IPS-15b (cell line): ENCODE measurements around the gene ALOX12.
"Not testable (repeated sequence)": the region's sequence is repeated elsewhere in the genome, so short reads cannot be mapped to it uniquely, and the experiment has no call there.

Experiments
- H3K27me3 ChIP-seq: one replicate; pipeline ENCODE4 v1.6.1; 2013; ENCODE audit warnings: low read length; ENCODE audit not compliant: control insufficient read depth, insufficient read depth
- H3K36me3 ChIP-seq: one replicate; pipeline ENCODE4 v1.6.1; 2013; ENCODE audit warnings: low read length; ENCODE audit not compliant: control insufficient read depth, insufficient read depth
- H3K4me1 ChIP-seq: one replicate; pipeline ENCODE4 v1.6.1; 2013; ENCODE audit warnings: mild to moderate bottlenecking, low read length; ENCODE audit not compliant: control insufficient read depth, insufficient read depth
- H3K4me3 ChIP-seq: one replicate; pipeline ENCODE4 v1.5.1; 2013; ENCODE audit warnings: low read depth, low read length
- H3K9ac ChIP-seq: one replicate; pipeline ENCODE4 v1.6.1; 2013; ENCODE audit warnings: low read depth, mild to moderate bottlenecking, low read length
- H3K9me3 ChIP-seq: one replicate; pipeline ENCODE4 v1.6.1; 2013; ENCODE audit warnings: mild to moderate bottlenecking, low read length; ENCODE audit not compliant: control insufficient read depth, insufficient read depth

The ALOX12 gene, protein sequence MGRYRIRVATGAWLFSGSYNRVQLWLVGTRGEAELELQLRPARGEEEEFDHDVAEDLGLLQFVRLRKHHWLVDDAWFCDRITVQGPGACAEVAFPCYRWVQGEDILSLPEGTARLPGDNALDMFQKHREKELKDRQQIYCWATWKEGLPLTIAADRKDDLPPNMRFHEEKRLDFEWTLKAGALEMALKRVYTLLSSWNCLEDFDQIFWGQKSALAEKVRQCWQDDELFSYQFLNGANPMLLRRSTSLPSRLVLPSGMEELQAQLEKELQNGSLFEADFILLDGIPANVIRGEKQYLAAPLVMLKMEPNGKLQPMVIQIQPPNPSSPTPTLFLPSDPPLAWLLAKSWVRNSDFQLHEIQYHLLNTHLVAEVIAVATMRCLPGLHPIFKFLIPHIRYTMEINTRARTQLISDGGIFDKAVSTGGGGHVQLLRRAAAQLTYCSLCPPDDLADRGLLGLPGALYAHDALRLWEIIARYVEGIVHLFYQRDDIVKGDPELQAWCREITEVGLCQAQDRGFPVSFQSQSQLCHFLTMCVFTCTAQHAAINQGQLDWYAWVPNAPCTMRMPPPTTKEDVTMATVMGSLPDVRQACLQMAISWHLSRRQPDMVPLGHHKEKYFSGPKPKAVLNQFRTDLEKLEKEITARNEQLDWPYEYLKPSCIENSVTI

DNA sequence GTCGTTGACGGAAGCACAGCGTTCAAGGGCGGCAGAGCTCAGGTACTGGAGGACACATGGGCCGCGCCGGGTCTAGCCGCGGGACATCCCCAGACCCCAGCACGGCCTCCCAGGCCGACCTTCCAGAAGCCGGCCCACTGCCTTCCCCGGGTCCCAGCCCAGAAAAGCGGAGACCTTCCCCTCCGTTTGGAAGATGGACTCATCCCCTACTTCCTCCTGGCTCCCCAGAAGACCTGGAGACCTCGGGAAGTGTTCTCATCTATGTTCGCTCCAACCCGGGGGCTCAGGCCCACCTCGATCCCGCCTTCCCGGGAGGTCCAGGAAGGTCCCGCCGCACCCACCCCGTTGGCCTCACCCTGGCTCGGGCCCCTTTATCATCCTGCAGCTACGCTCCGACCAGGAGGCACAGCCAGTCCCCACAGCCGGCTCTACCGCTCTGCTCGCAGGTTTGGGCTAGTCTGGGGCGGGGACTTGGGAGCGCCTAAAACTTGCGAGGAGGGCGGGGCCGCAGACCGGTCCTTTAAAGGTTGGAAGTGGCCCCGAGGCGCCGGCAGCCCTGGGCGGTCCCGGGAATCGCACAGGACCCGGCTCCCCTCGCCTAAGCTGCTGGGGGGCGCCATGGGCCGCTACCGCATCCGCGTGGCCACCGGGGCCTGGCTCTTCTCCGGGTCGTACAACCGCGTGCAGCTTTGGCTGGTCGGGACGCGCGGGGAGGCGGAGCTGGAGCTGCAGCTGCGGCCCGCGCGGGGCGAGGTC lies at the start of gene ALOX12:
Gene ALOX12 (plus strand): TSS at position 550 of the 756 bp plus-strand sequence. CDS start 69 bp downstream, at position 619.
- no peak within 1 kb of the TSS for H3K9ac ChIP-seq
- H3K27me3 ChIP-seq, result peaks cover 34% of the 10 kb centered on the region
- H3K4me1 ChIP-seq, result peaks cover 3% of the 10 kb centered on the region
- H3K9me3 ChIP-seq, result no peaks in the 10 kb centered on the region
- H3K36me3 ChIP-seq, result peaks cover 13% of the 10 kb centered on the region
- peak within 1 kb of the TSS; percentile 63 for H3K4me3 ChIP-seq

DNA sequence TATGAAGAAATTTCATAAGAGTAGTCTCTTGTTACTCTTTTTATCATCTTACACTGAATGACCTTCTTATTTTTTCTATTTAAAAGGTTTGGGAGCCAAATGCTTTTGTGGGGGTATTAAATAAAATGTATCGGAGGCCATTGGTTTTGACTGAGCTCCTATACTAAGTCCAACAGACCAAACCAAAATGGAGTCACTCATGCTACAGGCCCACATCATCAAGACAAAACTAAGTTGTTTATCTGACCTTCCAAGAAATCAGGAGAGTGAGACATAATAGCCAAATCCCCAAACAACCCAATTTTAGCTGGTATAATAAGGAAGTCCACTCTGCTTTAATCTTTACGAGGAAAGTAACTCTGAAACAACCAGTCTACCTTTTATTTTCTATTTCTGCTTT lies 48.1 kb upstream of the ALOX12 start:
- no peaks in the 10 kb centered on the region for H3K36me3 ChIP-seq
- no peak overlapping the region for H3K4me3 ChIP-seq
- H3K4me1 ChIP-seq, result no peaks in the 10 kb centered on the region
- H3K27me3 ChIP-seq, result no peaks in the 10 kb centered on the region
- H3K9me3 ChIP-seq, result no peaks in the 10 kb centered on the region
- no peak overlapping the region for H3K9ac ChIP-seq

DNA sequence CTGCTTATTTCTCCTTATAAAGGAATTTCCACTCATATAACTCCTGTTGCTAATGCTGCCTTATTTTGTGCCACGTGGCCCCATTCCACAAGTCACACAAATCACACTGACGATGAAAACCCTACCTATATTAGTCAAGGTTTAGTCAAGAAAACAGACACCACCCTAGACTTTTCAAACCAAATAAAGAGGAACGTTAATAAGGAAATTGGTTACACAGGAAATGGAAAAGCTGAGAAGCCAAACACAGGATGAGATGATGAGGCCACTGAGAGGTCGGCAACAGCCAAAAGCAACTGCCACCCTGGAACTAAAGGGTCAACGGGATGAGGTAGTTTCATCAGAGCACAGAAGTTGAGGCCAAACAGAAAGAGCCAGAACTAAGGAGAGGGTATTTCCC lies 47.3 kb upstream of the ALOX12 start:
- Histone ChIP-seq H3K4me1 (no peaks in the 10 kb centered on the region), H3K36me3 (no peaks in the 10 kb centered on the region), H3K27me3 (no peaks in the 10 kb centered on the region), H3K4me3 (no peak overlapping the region), H3K9me3 (no peaks in the 10 kb centered on the region), H3K9ac (no peak overlapping the region)

DNA sequence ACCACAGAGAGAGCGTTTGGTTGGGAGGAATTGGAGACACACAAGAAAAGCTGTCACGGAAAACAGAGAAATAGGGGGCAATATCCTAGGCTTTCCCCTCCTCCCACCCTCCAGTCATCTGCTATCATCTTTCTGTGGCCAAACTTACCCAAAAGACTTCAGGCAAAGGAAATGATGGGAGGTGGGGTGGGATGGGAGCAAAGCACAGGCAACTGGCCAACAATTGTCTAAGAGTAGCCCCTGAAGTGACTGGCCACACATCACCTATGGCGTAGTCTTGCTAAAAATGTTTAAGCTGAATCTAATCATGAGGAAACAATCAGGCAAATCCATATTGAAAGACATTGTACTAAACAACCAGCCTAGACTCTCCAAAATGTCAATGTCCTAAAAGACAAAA lies 46.9 kb upstream of the ALOX12 start:
- Histone ChIP-seq H3K9ac (no peak overlapping the region), H3K36me3 (no peaks in the 10 kb centered on the region), H3K4me3 (no peak overlapping the region), H3K4me1 (no peaks in the 10 kb centered on the region), H3K27me3 (no peaks in the 10 kb centered on the region), H3K9me3 (no peaks in the 10 kb centered on the region)

DNA sequence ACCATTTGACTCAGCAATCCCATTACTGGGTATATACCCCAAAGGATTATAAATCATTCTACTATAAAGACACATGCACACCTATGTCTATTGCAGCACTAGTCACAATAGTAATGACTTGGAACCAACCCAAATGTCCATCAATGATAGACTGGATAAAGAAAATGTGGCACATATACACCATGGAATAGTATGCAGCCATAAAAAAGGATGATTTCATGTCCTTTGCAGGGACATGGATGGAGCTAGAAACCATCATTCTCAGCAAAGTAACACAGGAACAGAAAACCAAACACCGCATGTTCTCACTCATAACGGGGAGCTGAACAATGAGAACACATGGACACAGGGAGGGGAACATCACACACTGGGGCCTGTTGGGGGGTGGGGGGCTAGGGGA lies 44.9 kb upstream of the ALOX12 start:
- H3K4me3 ChIP-seq, H3K36me3 ChIP-seq, H3K4me1 ChIP-seq, H3K27me3 ChIP-seq, H3K9ac ChIP-seq, H3K9me3 ChIP-seq: not testable (repeated sequence)

DNA sequence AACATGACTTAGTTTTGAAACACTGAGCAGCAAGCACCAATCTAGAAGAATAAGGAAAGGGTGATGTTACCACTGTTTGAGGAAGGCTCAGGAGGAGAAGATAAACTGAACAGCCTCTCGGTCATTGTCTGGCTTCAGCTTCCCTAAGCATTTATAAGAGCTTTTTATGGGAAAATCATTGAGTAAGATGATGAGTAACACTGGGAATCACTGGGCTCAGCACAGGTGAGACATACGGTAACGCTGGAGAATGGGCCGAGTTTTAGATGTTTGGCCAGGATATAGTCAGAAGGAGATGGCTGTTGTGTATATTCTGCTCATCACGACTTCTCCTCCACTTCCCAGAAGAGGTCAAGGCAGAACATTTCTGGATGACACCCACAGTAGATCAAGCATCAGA lies 42.2 kb upstream of the ALOX12 start:
- Histone ChIP-seq H3K4me3 (no peak overlapping the region), H3K4me1 (no peaks in the 10 kb centered on the region), H3K27me3 (no peaks in the 10 kb centered on the region), H3K36me3 (no peaks in the 10 kb centered on the region), H3K9ac (no peak overlapping the region), H3K9me3 (no peaks in the 10 kb centered on the region)

DNA sequence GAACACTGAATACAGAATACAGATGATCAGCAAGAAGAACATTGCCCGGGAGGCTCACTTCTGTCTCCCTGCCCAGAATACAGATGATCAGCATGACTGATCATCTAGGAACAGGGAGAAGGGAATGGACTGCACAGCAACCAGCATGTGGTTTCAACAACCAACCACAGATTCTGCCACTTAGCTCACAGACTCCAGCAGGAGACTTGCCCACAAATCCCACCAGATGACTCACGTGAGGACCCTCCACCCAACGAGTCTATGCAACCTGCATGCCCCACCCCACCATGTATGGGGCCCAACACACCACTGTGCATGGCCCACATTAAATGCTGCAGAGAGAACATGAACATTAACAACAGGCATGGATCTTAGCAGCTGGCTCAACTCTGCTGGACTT lies 36.1 kb upstream of the ALOX12 start:
- no peaks in the 10 kb centered on the region for H3K9me3 ChIP-seq
- H3K36me3 ChIP-seq, result no peaks in the 10 kb centered on the region
- H3K27me3 ChIP-seq, result no peaks in the 10 kb centered on the region
- H3K4me3 ChIP-seq, result no peak overlapping the region
- no peaks in the 10 kb centered on the region for H3K4me1 ChIP-seq
- no peak overlapping the region for H3K9ac ChIP-seq

DNA sequence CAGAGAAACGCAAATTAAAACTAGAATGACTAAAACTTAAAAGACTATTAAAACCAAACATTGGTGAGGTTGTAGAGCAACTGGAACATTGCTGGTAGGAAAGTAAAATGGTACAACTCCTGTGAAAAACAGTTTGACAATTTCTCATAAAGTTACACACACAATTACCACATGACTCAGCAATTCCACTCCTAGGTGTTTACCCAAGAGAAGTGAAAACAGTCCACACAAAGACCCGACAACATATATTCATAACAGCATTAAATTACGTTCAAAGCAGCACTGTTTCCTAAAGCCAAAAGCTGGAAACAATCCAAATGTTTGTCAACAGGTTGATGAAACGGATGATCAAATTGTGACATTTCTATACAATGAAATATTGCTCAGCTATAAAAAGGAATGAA lies 26.5 kb upstream of the ALOX12 start:
- Histone ChIP-seq H3K4me3 (no peak overlapping the region), H3K9ac (no peak overlapping the region), H3K36me3 (no peaks in the 10 kb centered on the region), H3K27me3 (no peaks in the 10 kb centered on the region), H3K4me1 (no peaks in the 10 kb centered on the region), H3K9me3 (no peaks in the 10 kb centered on the region)

DNA sequence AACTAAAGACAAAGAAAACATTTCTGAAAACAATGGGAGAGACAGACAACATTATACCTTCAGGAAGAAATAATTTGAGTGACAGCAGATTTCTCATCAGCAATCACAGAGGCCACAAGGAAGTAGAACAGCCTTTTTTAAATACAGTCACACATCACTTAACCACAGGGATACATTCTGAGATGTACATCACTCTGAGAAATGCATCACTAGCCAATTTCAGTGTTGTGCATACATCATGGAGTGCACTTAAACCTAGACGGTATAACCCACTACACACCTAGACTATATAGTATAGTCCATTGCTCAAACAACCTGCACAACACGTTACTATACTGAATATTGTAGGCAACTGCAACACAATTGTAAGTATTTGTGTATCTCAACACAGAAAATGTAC lies 24.9 kb upstream of the ALOX12 start:
- H3K4me3 ChIP-seq, result no peak overlapping the region
- H3K36me3 ChIP-seq, result no peaks in the 10 kb centered on the region
- H3K27me3 ChIP-seq, result no peaks in the 10 kb centered on the region
- H3K9ac ChIP-seq, result no peak overlapping the region
- no peaks in the 10 kb centered on the region for H3K9me3 ChIP-seq
- no peaks in the 10 kb centered on the region for H3K4me1 ChIP-seq

DNA sequence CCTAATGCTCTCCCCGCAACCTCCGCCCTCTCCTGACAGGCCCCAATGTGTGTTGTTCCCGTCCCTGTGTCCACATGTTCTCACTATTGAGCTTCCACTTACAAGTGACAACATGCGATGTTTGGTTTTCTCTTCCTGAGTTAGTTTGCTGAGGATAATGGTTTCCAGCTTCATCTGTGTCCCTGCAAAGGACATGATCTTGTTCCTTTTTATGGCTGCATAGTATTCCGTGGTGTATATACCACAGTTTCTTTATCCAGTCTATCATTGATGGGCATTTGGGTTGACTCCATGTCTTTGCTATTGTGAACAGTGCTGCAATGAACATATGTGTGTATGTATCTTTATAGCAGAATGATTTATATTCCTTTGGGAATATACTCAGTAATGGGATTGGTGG lies 16.4 kb upstream of the ALOX12 start:
- not testable (repeated sequence) for H3K9ac ChIP-seq, H3K27me3 ChIP-seq, H3K4me1 ChIP-seq, H3K36me3 ChIP-seq, H3K4me3 ChIP-seq, H3K9me3 ChIP-seq

DNA sequence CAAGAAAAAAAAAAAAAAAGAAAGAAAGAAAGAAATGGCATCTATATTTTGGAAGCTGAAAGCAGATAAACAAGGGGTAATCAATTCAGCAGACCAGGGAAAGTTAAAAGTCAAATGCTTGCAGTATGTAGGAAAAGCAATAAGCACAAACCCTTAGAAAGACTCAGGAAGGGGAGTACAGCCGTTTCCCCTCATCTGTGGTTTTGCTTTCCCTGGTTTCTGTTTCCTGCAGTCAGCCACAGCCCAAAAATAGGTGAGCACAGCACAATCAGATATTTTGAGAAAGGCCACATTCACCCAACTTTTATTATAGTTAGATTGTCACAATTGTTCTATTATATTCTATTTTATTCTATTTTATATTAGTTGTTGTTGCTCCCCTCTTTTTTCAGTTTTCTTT lies 14.4 kb upstream of the ALOX12 start:
- Histone ChIP-seq H3K36me3 (no peaks in the 10 kb centered on the region), H3K9ac (no peak overlapping the region), H3K4me3 (no peak overlapping the region), H3K4me1 (no peaks in the 10 kb centered on the region), H3K9me3 (no peaks in the 10 kb centered on the region), H3K27me3 (no peaks in the 10 kb centered on the region)

DNA sequence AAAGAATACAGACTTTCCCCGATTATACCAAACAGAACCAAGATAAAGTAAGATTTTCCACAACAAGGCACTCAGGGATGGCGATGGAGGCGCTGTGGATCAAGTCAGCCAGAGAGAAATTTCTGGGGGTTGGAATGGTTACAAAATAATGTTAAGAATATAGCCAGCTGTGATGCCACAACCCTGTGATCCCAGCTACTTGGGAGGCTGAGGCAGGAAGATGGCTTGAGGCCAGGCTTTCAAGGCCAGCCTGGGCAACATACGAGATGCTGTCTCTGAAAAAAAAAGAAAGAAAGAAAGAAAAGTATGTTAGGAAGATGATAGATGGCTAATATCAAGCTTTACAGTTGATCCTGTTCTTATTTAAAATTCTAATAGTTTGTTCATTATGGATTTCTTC lies 10.6 kb upstream of the ALOX12 start:
- no peak overlapping the region for H3K9ac ChIP-seq
- no peak overlapping the region for H3K4me3 ChIP-seq
- no peaks in the 10 kb centered on the region for H3K4me1 ChIP-seq
- H3K9me3 ChIP-seq, result no peaks in the 10 kb centered on the region
- no peaks in the 10 kb centered on the region for H3K27me3 ChIP-seq
- no peaks in the 10 kb centered on the region for H3K36me3 ChIP-seq
